ENCODE results near the gene ADAMTS6.

The ADAMTS6 gene

GRCh38 chr5:65152131-65152530 is 329.6 kb downstream of the ADAMTS6 start:
- no peak overlapping the region for H3K18ac ChIP-seq (ENCODE audit: low read length)
- WGBS (ENCODE audit: extremely low coverage, insufficient coverage, insufficient read length): no CpG with 5 or more reads among the region's 2 CpGs
- H3K79me2 ChIP-seq (ENCODE audit: control insufficient read depth, insufficient read depth, low read length, poor library complexity): no peaks in the 10 kb centered on the region

GRCh38 chr5:65151614-65152013 is 330.1 kb downstream of the ADAMTS6 start:
- Histone ChIP-seq H4K8ac (ENCODE audit: low read depth, low read length) (no peak overlapping the region), H3K14ac (ENCODE audit: low read length) (no peak overlapping the region), H2AK5ac (ENCODE audit: low read length) (no peak overlapping the region), H4K91ac (ENCODE audit: low read depth, low read length) (no peak overlapping the region), H2BK12ac (ENCODE audit: low read length) (no peak overlapping the region), H3K79me2 (ENCODE audit: control insufficient read depth, insufficient read depth, low read length, poor library complexity) (no peaks in the 10 kb centered on the region), H4K12ac (ENCODE audit: low read depth, low read length) (no peak overlapping the region), H3K9ac (ENCODE audit: low read length) (no peak overlapping the region), H3K18ac (ENCODE audit: low read length) (no peak overlapping the region), H3K27me3 (ENCODE audit: insufficient read depth, low read length) (no peaks in the 10 kb centered on the region), H3K4me2 (ENCODE audit: low read length) (no peak overlapping the region), H2AFZ (ENCODE audit: insufficient read depth, low read length, poor library complexity) (no peak overlapping the region), H3K4me3 (ENCODE audit: low read depth, low read length) (no peak overlapping the region), H3K4ac (ENCODE audit: low read depth, low read length) (no peak overlapping the region), H3K23ac (ENCODE audit: low read length) (no peak overlapping the region), H3K36me3 (ENCODE audit: control insufficient read depth in 1 of 2, insufficient read depth in 2 of 2, low read length in 2 of 2) (peaks cover 13 to 22% of the 10 kb centered on the region in 2 experiments), H3K4me1 (ENCODE audit: control insufficient read depth in 1 of 2, insufficient read depth in 2 of 2, low read length in 2 of 2) (no peaks in the 10 kb centered on the region), H2BK5ac (ENCODE audit: low read depth, low read length, poor library complexity) (no peak overlapping the region), H3K79me1 (ENCODE audit: low read length) (no peaks in the 10 kb centered on the region), H3K27ac (ENCODE audit: low read depth, low read length) (no peak overlapping the region), H2BK120ac (ENCODE audit: insufficient read depth, low read length, poor library complexity) (no peak overlapping the region), H3K9me3 (ENCODE audit: insufficient read depth, low read depth, low read length) (no peaks in the 10 kb centered on the region)
- no peak for DNase-seq
- no CpG with 5 or more reads among the region's 5 CpGs for WGBS (ENCODE audit: extremely low coverage, insufficient coverage, insufficient read length)

More at GRCh38 chr5:65152131-65152530, 329.6 kb downstream of the ADAMTS6 start:
- no peak overlapping the region for H2AK5ac ChIP-seq (ENCODE audit: low read length)
- H3K79me1 ChIP-seq (ENCODE audit: low read length): no peaks in the 10 kb centered on the region
- H3K4me1 ChIP-seq (ENCODE audit: control insufficient read depth in 1 of 2, insufficient read depth in 2 of 2, low read length in 2 of 2): no peaks in the 10 kb centered on the region
- no peak overlapping the region for H4K8ac ChIP-seq (ENCODE audit: low read depth, low read length)
- no peak for DNase-seq
- H3K23ac ChIP-seq (ENCODE audit: low read length): no peak overlapping the region
- no peak overlapping the region for H3K9ac ChIP-seq (ENCODE audit: low read length)
- H2BK12ac ChIP-seq (ENCODE audit: low read length): no peak overlapping the region
- H3K27ac ChIP-seq (ENCODE audit: low read depth, low read length): no peak overlapping the region
- H2BK5ac ChIP-seq (ENCODE audit: low read depth, low read length, poor library complexity): no peak overlapping the region
- no peak overlapping the region for H4K91ac ChIP-seq (ENCODE audit: low read depth, low read length)
- H3K4ac ChIP-seq (ENCODE audit: low read depth, low read length): no peak overlapping the region
- no peaks in the 10 kb centered on the region for H3K27me3 ChIP-seq (ENCODE audit: insufficient read depth, low read length)
- no peak overlapping the region for H2BK120ac ChIP-seq (ENCODE audit: insufficient read depth, low read length, poor library complexity)
- H3K9me3 ChIP-seq (ENCODE audit: insufficient read depth, low read depth, low read length): no peaks in the 10 kb centered on the region
- no peak overlapping the region for H4K12ac ChIP-seq (ENCODE audit: low read depth, low read length)
- H3K36me3 ChIP-seq (ENCODE audit: control insufficient read depth in 1 of 2, insufficient read depth in 2 of 2, low read length in 2 of 2): peaks cover 12 to 21% of the 10 kb centered on the region in 2 experiments
- H3K14ac ChIP-seq (ENCODE audit: low read length): no peak overlapping the region
- no peak overlapping the region for H3K4me2 ChIP-seq (ENCODE audit: low read length)
- no peak overlapping the region for H2AFZ ChIP-seq (ENCODE audit: insufficient read depth, low read length, poor library complexity)
- no peak overlapping the region for H3K4me3 ChIP-seq (ENCODE audit: low read depth, low read length)

- DNase-seq: no peak
- no peak overlapping the region for H3K23ac ChIP-seq (ENCODE audit: low read length)
- H4K91ac ChIP-seq (ENCODE audit: low read depth, low read length): no peak overlapping the region
- H3K27me3 ChIP-seq (ENCODE audit: insufficient read depth, low read length): no peaks in the 10 kb centered on the region
- H2AK5ac ChIP-seq (ENCODE audit: low read length): no peak overlapping the region
- H4K8ac ChIP-seq (ENCODE audit: low read depth, low read length): no peak overlapping the region
- H2BK5ac ChIP-seq (ENCODE audit: low read depth, low read length, poor library complexity): no peak overlapping the region
- no peak overlapping the region for H2BK12ac ChIP-seq (ENCODE audit: low read length)
- no peak overlapping the region for H3K14ac ChIP-seq (ENCODE audit: low read length)
- no CpG with 5 or more reads among the region's 6 CpGs for WGBS (ENCODE audit: extremely low coverage, insufficient coverage, insufficient read length)
- no peak overlapping the region for H2AFZ ChIP-seq (ENCODE audit: insufficient read depth, low read length, poor library complexity)
- no peak overlapping the region for H3K9ac ChIP-seq (ENCODE audit: low read length)
- peaks cover 13 to 22% of the 10 kb centered on the region in 2 experiments for H3K36me3 ChIP-seq (ENCODE audit: control insufficient read depth in 1 of 2, insufficient read depth in 2 of 2, low read length in 2 of 2)
- H3K4me2 ChIP-seq (ENCODE audit: low read length): no peak overlapping the region
- no peak overlapping the region for H2BK120ac ChIP-seq (ENCODE audit: insufficient read depth, low read length, poor library complexity)
- no peaks in the 10 kb centered on the region for H3K9me3 ChIP-seq (ENCODE audit: insufficient read depth, low read depth, low read length)
- no peak overlapping the region for H3K18ac ChIP-seq (ENCODE audit: low read length)
- no peaks in the 10 kb centered on the region for H3K4me1 ChIP-seq (ENCODE audit: control insufficient read depth in 1 of 2, insufficient read depth in 2 of 2, low read length in 2 of 2)
- H3K79me2 ChIP-seq (ENCODE audit: control insufficient read depth, insufficient read depth, low read length, poor library complexity): no peaks in the 10 kb centered on the region
- no peak overlapping the region for H3K4me3 ChIP-seq (ENCODE audit: low read depth, low read length)
- no peak overlapping the region for H3K27ac ChIP-seq (ENCODE audit: low read depth, low read length)
- H3K4ac ChIP-seq (ENCODE audit: low read depth, low read length): no peak overlapping the region
- H4K12ac ChIP-seq (ENCODE audit: low read depth, low read length): no peak overlapping the region
- no peaks in the 10 kb centered on the region for H3K79me1 ChIP-seq (ENCODE audit: low read length)
These were observed 331.0 kb downstream of the ADAMTS6 start for GRCh38 chr5:65150599-65151304.

GRCh38 chr5:65149827-65150226 is 331.9 kb downstream of the ADAMTS6 start:
- WGBS (ENCODE audit: extremely low coverage, insufficient coverage, insufficient read length): no CpG with 5 or more reads among the region's 2 CpGs
- no peak overlapping the region for H2BK12ac ChIP-seq (ENCODE audit: low read length)

More at GRCh38 chr5:65149827-65150226, 331.9 kb downstream of the ADAMTS6 start:
- Histone ChIP-seq H3K36me3 (ENCODE audit: control insufficient read depth in 1 of 2, insufficient read depth in 2 of 2, low read length in 2 of 2) (peaks cover 16 to 22% of the 10 kb centered on the region in 2 experiments), H3K14ac (ENCODE audit: low read length) (no peak overlapping the region), H4K12ac (ENCODE audit: low read depth, low read length) (no peak overlapping the region), H3K79me1 (ENCODE audit: low read length) (no peaks in the 10 kb centered on the region), H3K4me3 (ENCODE audit: low read depth, low read length) (no peak overlapping the region), H3K9ac (ENCODE audit: low read length) (no peak overlapping the region), H2BK5ac (ENCODE audit: low read depth, low read length, poor library complexity) (no peak overlapping the region), H3K27ac (ENCODE audit: low read depth, low read length) (no peak overlapping the region), H3K27me3 (ENCODE audit: insufficient read depth, low read length) (no peaks in the 10 kb centered on the region), H3K4me1 (ENCODE audit: control insufficient read depth in 1 of 2, insufficient read depth in 2 of 2, low read length in 2 of 2) (peaks cover 5 to 6% of the 10 kb centered on the region in 2 experiments), H4K91ac (ENCODE audit: low read depth, low read length) (no peak overlapping the region), H2BK120ac (ENCODE audit: insufficient read depth, low read length, poor library complexity) (no peak overlapping the region), H3K4me2 (ENCODE audit: low read length) (no peak overlapping the region), H3K4ac (ENCODE audit: low read depth, low read length) (no peak overlapping the region), H4K8ac (ENCODE audit: low read depth, low read length) (no peak overlapping the region), H3K23ac (ENCODE audit: low read length) (no peak overlapping the region), H3K79me2 (ENCODE audit: control insufficient read depth, insufficient read depth, low read length, poor library complexity) (no peaks in the 10 kb centered on the region), H3K9me3 (ENCODE audit: insufficient read depth, low read depth, low read length) (peaks cover 1% of the 10 kb centered on the region), H2AFZ (ENCODE audit: insufficient read depth, low read length, poor library complexity) (no peak overlapping the region), H3K18ac (ENCODE audit: low read length) (no peak overlapping the region), H2AK5ac (ENCODE audit: low read length) (no peak overlapping the region)
- DNase-seq: no peak
